Measurements from ENCODE around the gene GAN. TPM values are rescaled to one million over a fixed set of nuclear protein-coding genes. Genes with fewer than 3 reads are reported as not detected.

GAN gene
- total and polyA plus RNA-seq, 9 of the 15 experiments (the other 6 are each of a cell fraction or from before 2014, with no cell fraction given): 0.83 to 15.1 (median 5.2) TPM

- TF ChIP-seq, protein P1, sequence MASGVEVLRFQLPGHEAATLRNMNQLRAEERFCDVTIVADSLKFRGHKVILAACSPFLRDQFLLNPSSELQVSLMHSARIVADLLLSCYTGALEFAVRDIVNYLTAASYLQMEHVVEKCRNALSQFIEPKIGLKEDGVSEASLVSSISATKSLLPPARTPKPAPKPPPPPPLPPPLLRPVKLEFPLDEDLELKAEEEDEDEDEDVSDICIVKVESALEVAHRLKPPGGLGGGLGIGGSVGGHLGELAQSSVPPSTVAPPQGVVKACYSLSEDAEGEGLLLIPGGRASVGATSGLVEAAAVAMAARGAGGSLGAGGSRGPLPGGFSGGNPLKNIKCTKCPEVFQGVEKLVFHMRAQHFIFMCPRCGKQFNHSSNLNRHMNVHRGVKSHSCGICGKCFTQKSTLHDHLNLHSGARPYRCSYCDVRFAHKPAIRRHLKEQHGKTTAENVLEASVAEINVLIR (CRISPR knock-in tag; IDR thresholded peaks at IDR 0.05): no peak
- no peak for TF ChIP-seq LCOR (CRISPR knock-in tag; IDR thresholded peaks at IDR 0.05)
- no peak for TF ChIP-seq EP400 (IDR thresholded peaks at IDR 0.05)
- no peak for TF ChIP-seq MBD2 (IDR thresholded peaks at IDR 0.05; ENCODE audit: borderline replicate concordance, low read depth)
- TF ChIP-seq C11orf30 (IDR thresholded peaks at IDR 0.05; ENCODE audit: low read depth): no peak
- TF ChIP-seq HBP1 (CRISPR knock-in tag; IDR thresholded peaks at IDR 0.05): no peak
- TF ChIP-seq ZNF316 (IDR thresholded peaks at IDR 0.05): no peak
- TF ChIP-seq, protein P2, sequence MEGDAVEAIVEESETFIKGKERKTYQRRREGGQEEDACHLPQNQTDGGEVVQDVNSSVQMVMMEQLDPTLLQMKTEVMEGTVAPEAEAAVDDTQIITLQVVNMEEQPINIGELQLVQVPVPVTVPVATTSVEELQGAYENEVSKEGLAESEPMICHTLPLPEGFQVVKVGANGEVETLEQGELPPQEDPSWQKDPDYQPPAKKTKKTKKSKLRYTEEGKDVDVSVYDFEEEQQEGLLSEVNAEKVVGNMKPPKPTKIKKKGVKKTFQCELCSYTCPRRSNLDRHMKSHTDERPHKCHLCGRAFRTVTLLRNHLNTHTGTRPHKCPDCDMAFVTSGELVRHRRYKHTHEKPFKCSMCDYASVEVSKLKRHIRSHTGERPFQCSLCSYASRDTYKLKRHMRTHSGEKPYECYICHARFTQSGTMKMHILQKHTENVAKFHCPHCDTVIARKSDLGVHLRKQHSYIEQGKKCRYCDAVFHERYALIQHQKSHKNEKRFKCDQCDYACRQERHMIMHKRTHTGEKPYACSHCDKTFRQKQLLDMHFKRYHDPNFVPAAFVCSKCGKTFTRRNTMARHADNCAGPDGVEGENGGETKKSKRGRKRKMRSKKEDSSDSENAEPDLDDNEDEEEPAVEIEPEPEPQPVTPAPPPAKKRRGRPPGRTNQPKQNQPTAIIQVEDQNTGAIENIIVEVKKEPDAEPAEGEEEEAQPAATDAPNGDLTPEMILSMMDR (IDR thresholded peaks at IDR 0.05 in 2 of 3, conservative IDR thresholded peaks at IDR 0.05 in 1 of 3; ENCODE audit: insufficient read depth in 2 of 3, low read depth in 1 of 3, low read length in 3 of 3): peak; percentile 96 to 98 (median 98)
- no peak for TF ChIP-seq ETS2 (tag; IDR thresholded peaks at IDR 0.05; ENCODE audit: borderline replicate concordance, poor library complexity, severe bottlenecking)
- TF ChIP-seq POLR2B (IDR thresholded peaks at IDR 0.05; ENCODE audit: low read depth, partially characterized antibody): no peak
- no peak for TF ChIP-seq CBX1 (IDR thresholded peaks at IDR 0.05; ENCODE audit: low read depth)
- TF ChIP-seq, protein P3, sequence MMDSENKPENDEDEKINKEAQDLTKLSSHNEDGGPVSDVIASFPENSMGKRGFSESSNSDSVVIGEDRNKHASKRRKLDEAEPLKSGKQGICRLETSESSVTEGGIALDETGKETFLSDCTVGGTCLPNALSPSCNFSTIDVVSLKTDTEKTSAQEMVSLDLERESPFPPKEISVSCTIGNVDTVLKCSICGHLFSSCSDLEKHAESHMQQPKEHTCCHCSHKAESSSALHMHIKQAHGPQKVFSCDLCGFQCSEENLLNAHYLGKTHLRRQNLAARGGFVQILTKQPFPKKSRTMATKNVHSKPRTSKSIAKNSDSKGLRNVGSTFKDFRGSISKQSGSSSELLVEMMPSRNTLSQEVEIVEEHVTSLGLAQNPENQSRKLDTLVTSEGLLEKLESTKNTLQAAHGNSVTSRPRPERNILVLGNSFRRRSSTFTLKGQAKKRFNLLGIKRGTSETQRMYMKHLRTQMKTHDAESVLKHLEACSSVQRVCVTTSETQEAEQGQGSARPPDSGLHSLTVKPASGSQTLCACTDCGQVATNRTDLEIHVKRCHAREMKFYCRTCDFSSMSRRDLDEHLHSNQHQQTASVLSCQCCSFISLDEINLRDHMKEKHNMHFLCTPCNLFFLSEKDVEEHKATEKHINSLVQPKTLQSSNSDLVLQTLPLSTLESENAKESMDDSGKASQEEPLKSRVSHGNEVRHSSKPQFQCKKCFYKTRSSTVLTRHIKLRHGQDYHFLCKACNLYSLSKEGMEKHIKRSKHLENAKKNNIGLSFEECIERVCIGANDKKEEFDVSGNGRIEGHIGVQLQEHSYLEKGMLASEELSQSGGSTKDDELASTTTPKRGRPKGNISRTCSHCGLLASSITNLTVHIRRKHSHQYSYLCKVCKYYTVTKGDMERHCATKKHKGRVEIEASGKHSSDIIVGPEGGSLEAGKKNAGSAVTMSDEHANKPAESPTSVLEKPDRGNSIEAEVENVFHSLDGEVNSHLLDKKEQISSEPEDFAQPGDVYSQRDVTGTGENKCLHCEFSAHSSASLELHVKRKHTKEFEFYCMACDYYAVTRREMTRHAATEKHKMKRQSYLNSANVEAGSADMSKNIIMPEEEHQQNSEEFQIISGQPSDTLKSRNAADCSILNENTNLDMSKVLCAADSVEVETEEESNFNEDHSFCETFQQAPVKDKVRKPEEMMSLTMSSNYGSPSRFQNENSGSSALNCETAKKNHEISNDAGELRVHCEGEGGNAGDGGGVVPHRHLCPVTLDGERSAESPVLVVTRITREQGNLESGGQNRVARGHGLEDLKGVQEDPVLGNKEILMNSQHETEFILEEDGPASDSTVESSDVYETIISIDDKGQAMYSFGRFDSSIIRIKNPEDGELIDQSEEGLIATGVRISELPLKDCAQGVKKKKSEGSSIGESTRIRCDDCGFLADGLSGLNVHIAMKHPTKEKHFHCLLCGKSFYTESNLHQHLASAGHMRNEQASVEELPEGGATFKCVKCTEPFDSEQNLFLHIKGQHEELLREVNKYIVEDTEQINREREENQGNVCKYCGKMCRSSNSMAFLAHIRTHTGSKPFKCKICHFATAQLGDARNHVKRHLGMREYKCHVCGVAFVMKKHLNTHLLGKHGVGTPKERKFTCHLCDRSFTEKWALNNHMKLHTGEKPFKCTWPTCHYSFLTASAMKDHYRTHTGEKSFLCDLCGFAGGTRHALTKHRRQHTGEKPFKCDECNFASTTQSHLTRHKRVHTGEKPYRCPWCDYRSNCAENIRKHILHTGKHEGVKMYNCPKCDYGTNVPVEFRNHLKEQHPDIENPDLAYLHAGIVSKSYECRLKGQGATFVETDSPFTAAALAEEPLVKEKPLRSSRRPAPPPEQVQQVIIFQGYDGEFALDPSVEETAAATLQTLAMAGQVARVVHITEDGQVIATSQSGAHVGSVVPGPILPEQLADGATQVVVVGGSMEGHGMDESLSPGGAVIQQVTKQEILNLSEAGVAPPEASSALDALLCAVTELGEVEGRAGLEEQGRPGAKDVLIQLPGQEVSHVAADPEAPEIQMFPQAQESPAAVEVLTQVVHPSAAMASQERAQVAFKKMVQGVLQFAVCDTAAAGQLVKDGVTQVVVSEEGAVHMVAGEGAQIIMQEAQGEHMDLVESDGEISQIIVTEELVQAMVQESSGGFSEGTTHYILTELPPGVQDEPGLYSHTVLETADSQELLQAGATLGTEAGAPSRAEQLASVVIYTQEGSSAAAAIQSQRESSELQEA (IDR thresholded peaks at IDR 0.05; ENCODE audit: low read depth): no peak
- TF ChIP-seq NR0B1 (IDR thresholded peaks at IDR 0.05; ENCODE audit: partially characterized antibody): no peak
Measured at GRCh38 chr16:81403601-81404391, 89.0 kb downstream of the GAN start (continued).
